ENCODE data around the gene MAD1L1.
"Not testable (repeated sequence)": the region's sequence is repeated elsewhere in the genome, so short reads cannot be mapped to it uniquely, and the experiment has no call there.

Gene MAD1L1

GRCh38 chr7:2043316-2044039, 189.3 kb downstream of the MAD1L1 start:
- DNase-seq (ENCODE audit: low read depth) = no peak

GRCh38 chr7:2042650-2043049, 190.1 kb downstream of the MAD1L1 start:
- no peak for DNase-seq (ENCODE audit: low read depth)

GRCh38 chr7:2041496-2042367, 191.0 kb downstream of the MAD1L1 start:
- no peak for DNase-seq (ENCODE audit: low read depth)

- DNase-seq (ENCODE audit: low read depth) = no peak
These were observed 191.9 kb downstream of the MAD1L1 start for GRCh38 chr7:2040893-2041270.

GRCh38 chr7:2040201-2040892, 192.4 kb downstream of the MAD1L1 start:
- no peak for DNase-seq (ENCODE audit: low read depth)

GRCh38 chr7:2038931-2039728, 193.6 kb downstream of the MAD1L1 start:
- no peak for DNase-seq (ENCODE audit: low read depth)

- DNase-seq (ENCODE audit: low read depth) = no peak
These were observed 194.8 kb downstream of the MAD1L1 start for GRCh38 chr7:2037808-2038522.

GRCh38 chr7:2037301-2037807, 195.4 kb downstream of the MAD1L1 start:
- DNase-seq (ENCODE audit: low read depth) = no peak

- DNase-seq (ENCODE audit: low read depth) = no peak
These were observed 196.0 kb downstream of the MAD1L1 start for GRCh38 chr7:2036786-2037185.

GRCh38 chr7:2036201-2036600, 196.5 kb downstream of the MAD1L1 start:
- not testable (repeated sequence) for DNase-seq (ENCODE audit: low read depth)

GRCh38 chr7:2034291-2035201, 198.2 kb downstream of the MAD1L1 start:
- DNase-seq (ENCODE audit: low read depth) = no peak

- no peak for DNase-seq (ENCODE audit: low read depth)
These were observed 199.1 kb downstream of the MAD1L1 start for GRCh38 chr7:2033586-2034135.

GRCh38 chr7:2032876-2033407, 199.8 kb downstream of the MAD1L1 start:
- DNase-seq (ENCODE audit: low read depth) = no peak

- no peak for DNase-seq (ENCODE audit: low read depth)
These were observed 200.5 kb downstream of the MAD1L1 start for GRCh38 chr7:2032030-2032875.

GRCh38 chr7:2031451-2031845, 201.3 kb downstream of the MAD1L1 start:
- DNase-seq (ENCODE audit: low read depth) = no peak

GRCh38 chr7:2030475-2031450, 202.0 kb downstream of the MAD1L1 start:
- DNase-seq (ENCODE audit: low read depth) = no peak

- DNase-seq (ENCODE audit: low read depth) = no peak
These were observed 202.8 kb downstream of the MAD1L1 start for GRCh38 chr7:2029936-2030335.
